Measurements from ENCODE around the gene GALNT17. TPM values are rescaled to one million over a fixed set of nuclear protein-coding genes. Genes with fewer than 3 reads are reported as not detected.

Gene GALNT17
- total RNA-seq, 1 donor from 2014 or later, result not detected

- no peak for DNase-seq (ENCODE audit: extremely low read depth, low read depth, low spot score)
Observed at GRCh38 chr7:71650653-71651337, 518.9 kb downstream of the GALNT17 start.

GRCh38 chr7:71652510-71652909 is 520.6 kb downstream of the GALNT17 start:
- DNase-seq (ENCODE audit: extremely low read depth, low read depth, low spot score), result no peak

- DNase-seq (ENCODE audit: extremely low read depth, low read depth, low spot score), result no peak
Observed at GRCh38 chr7:71657386-71657785, 525.4 kb downstream of the GALNT17 start.

- DNase-seq (ENCODE audit: extremely low read depth, low read depth, low spot score), result no peak
Observed at GRCh38 chr7:71659622-71660021, 527.7 kb downstream of the GALNT17 start.

GRCh38 chr7:71661671-71662224 is 529.8 kb downstream of the GALNT17 start:
- DNase-seq (ENCODE audit: extremely low read depth, low read depth, low spot score), result no peak

GRCh38 chr7:71665716-71666115 is 533.8 kb downstream of the GALNT17 start:
- DNase-seq (ENCODE audit: extremely low read depth, low read depth, low spot score), result no peak

- DNase-seq (ENCODE audit: extremely low read depth, low read depth, low spot score), result no peak
Observed at GRCh38 chr7:71668572-71668971, 536.6 kb downstream of the GALNT17 start.

GRCh38 chr7:71679480-71679879 is 547.5 kb downstream of the GALNT17 start:
- no peak for DNase-seq (ENCODE audit: extremely low read depth, low read depth, low spot score)

- no peak for DNase-seq (ENCODE audit: extremely low read depth, low read depth, low spot score)
Observed at GRCh38 chr7:71682181-71682580, 550.2 kb downstream of the GALNT17 start.

GRCh38 chr7:71682841-71683781 is 551.2 kb downstream of the GALNT17 start:
- no peak for DNase-seq (ENCODE audit: extremely low read depth, low read depth, low spot score)

- no peak for DNase-seq (ENCODE audit: extremely low read depth, low read depth, low spot score)
Observed at GRCh38 chr7:71687286-71687685, 555.3 kb downstream of the GALNT17 start.

GRCh38 chr7:71687831-71688599 is 556.1 kb downstream of the GALNT17 start:
- DNase-seq (ENCODE audit: extremely low read depth, low read depth, low spot score), result no peak

GRCh38 chr7:71691538-71691937 is 559.6 kb downstream of the GALNT17 start:
- no peak for DNase-seq (ENCODE audit: extremely low read depth, low read depth, low spot score)

- no peak for DNase-seq (ENCODE audit: extremely low read depth, low read depth, low spot score)
Observed at GRCh38 chr7:71694665-71695064, 562.7 kb downstream of the GALNT17 start.

GRCh38 chr7:71695186-71695585 is 563.2 kb downstream of the GALNT17 start:
- DNase-seq (ENCODE audit: extremely low read depth, low read depth, low spot score), result no peak

- DNase-seq (ENCODE audit: extremely low read depth, low read depth, low spot score), result no peak
Observed at GRCh38 chr7:71696511-71696910, 564.6 kb downstream of the GALNT17 start.

- no peak for DNase-seq (ENCODE audit: extremely low read depth, low read depth, low spot score)
Observed at GRCh38 chr7:71697400-71697799, 565.5 kb downstream of the GALNT17 start.

GRCh38 chr7:71705217-71705616 is 573.3 kb downstream of the GALNT17 start:
- no peak for DNase-seq (ENCODE audit: extremely low read depth, low read depth, low spot score)

- DNase-seq (ENCODE audit: extremely low read depth, low read depth, low spot score), result no peak
Observed at GRCh38 chr7:71705901-71706596, 574.1 kb downstream of the GALNT17 start.

GRCh38 chr7:71706597-71706975 is 574.6 kb downstream of the GALNT17 start:
- no peak for DNase-seq (ENCODE audit: extremely low read depth, low read depth, low spot score)

All from glomerular endothelial cell (primary cell).